H9 (cell line): ENCODE data around the gene PIN1. TPM values are rescaled to one million over a fixed set of nuclear protein-coding genes. Genes with fewer than 3 reads are reported as not detected.

ENCODE experiments used
- DNase-seq: peaks from one replicate; pipeline ENCODE4 v3.0.0-alpha.2; 2017
- H2AFZ ChIP-seq: one replicate; pipeline ENCODE4 v1.6.1; 2013; ENCODE audit warnings: mild to moderate bottlenecking, low read length, control low read depth, moderate library complexity
- H2AK5ac ChIP-seq: 2 replicates; pipeline ENCODE4 v1.6.1; 2013; ENCODE audit warnings: low read length, control low read depth, mixed read lengths; ENCODE audit not compliant: insufficient read length
- H2BK120ac ChIP-seq: one replicate; pipeline ENCODE4 v1.6.1; 2013; ENCODE audit warnings: low read depth, mild to moderate bottlenecking, low read length, control low read depth, inconsistent platforms; ENCODE audit not compliant: poor library complexity, severe bottlenecking
- H2BK12ac ChIP-seq: 2 replicates; pipeline ENCODE4 v1.6.1; 2013; ENCODE audit warnings: low read length, control low read depth, mixed read lengths, low read depth; ENCODE audit not compliant: insufficient read length
- H2BK15ac ChIP-seq: 2 replicates; pipeline ENCODE4 v1.6.1; 2013; ENCODE audit warnings: low read depth, low read length, control low read depth
- H2BK20ac ChIP-seq: one replicate; pipeline ENCODE4 v1.6.1; 2013; ENCODE audit warnings: low read depth, mild to moderate bottlenecking, low read length, control low read depth, inconsistent platforms; ENCODE audit not compliant: poor library complexity, severe bottlenecking
- H2BK5ac ChIP-seq: 2 replicates; pipeline ENCODE4 v1.6.1; 2013; ENCODE audit warnings: low read length, control low read depth, mixed read lengths; ENCODE audit not compliant: insufficient read length
- H3K14ac ChIP-seq: 2 replicates; pipeline ENCODE4 v1.6.1; 2013; ENCODE audit warnings: low read length, control low read depth; ENCODE audit not compliant: insufficient read depth
- H3K18ac ChIP-seq: 2 replicates; pipeline ENCODE4 v1.6.1; 2013; ENCODE audit warnings: low read depth, mild to moderate bottlenecking, mixed read lengths, low read length, control low read depth; ENCODE audit not compliant: insufficient read length
- H3K23ac ChIP-seq: 2 replicates; pipeline ENCODE4 v1.6.1; 2013; ENCODE audit warnings: low read length, control low read depth, mixed read lengths, low read depth; ENCODE audit not compliant: insufficient read length
- H3K23me2 ChIP-seq: 2 replicates; pipeline ENCODE4 v1.6.1; 2013; ENCODE audit warnings: low read depth, mild to moderate bottlenecking, mixed read lengths, low read length, control low read depth; ENCODE audit not compliant: insufficient read length, poor library complexity, severe bottlenecking
- H3K27ac ChIP-seq: 2 replicates; pipeline ENCODE4 v1.5.1; 2013; ENCODE audit warnings: low read length, control low read depth, mixed read lengths, low read depth; ENCODE audit not compliant: insufficient read length
- H3K27me3 ChIP-seq: 2 replicates; pipeline ENCODE4 v1.6.1; 2013; ENCODE audit warnings: low read length, control low read depth, inconsistent platforms; ENCODE audit not compliant: insufficient read depth
- H3K4ac ChIP-seq: 2 replicates; pipeline ENCODE4 v1.6.1; 2013; ENCODE audit warnings: low read depth, mild to moderate bottlenecking, control low read depth, inconsistent platforms, low read length, moderate library complexity
- H3K4me1 ChIP-seq: 2 replicates; pipeline ENCODE4 v1.6.1; 2013; ENCODE audit warnings: low read length, control low read depth, inconsistent platforms; ENCODE audit not compliant: insufficient read depth
- H3K4me2 ChIP-seq: 2 replicates; pipeline ENCODE4 v1.6.1; 2013; ENCODE audit warnings: low read length, control low read depth, mixed read lengths; ENCODE audit not compliant: insufficient read length, insufficient read depth
- H3K56ac ChIP-seq: 2 replicates; pipeline ENCODE4 v1.6.1; 2013; ENCODE audit warnings: low read depth, mild to moderate bottlenecking, mixed read lengths, low read length, control low read depth; ENCODE audit not compliant: insufficient read length
- H3K79me1 ChIP-seq: 2 replicates; pipeline ENCODE4 v1.6.1; 2013; ENCODE audit warnings: low read depth, mild to moderate bottlenecking, moderate library complexity, low read length, control low read depth, inconsistent platforms; ENCODE audit not compliant: insufficient read depth, poor library complexity, severe bottlenecking
- H3K79me2 ChIP-seq: 2 replicates; pipeline ENCODE4 v1.6.1; 2013; ENCODE audit warnings: low read length, control low read depth, inconsistent platforms; ENCODE audit not compliant: insufficient read depth
- H3K9ac ChIP-seq: 2 replicates; pipeline ENCODE4 v1.6.1; 2013; ENCODE audit warnings: low read length, control low read depth, mixed read lengths; ENCODE audit not compliant: insufficient read length; ENCODE audit errors: extremely low read depth
- H3K9me3 ChIP-seq: one replicate; pipeline ENCODE4 v1.6.1; 2013; ENCODE audit warnings: low read depth, low read length, inconsistent platforms; ENCODE audit not compliant: control insufficient read depth
- H3T11ph ChIP-seq: one replicate; pipeline ENCODE4 v1.6.1; 2013; ENCODE audit warnings: mild to moderate bottlenecking, low read length, control low read depth, inconsistent platforms
- H4K20me1 ChIP-seq: one replicate; pipeline ENCODE4 v1.6.1; 2013; ENCODE audit not compliant: control insufficient read depth, insufficient read length, insufficient read depth
- H4K5ac ChIP-seq: 2 replicates; pipeline ENCODE4 v1.6.1; 2013; ENCODE audit warnings: low read depth, mild to moderate bottlenecking, mixed read lengths, low read length, control low read depth; ENCODE audit not compliant: insufficient read length
- H4K8ac ChIP-seq: replicated peaks from 2 replicates; pipeline ENCODE4 v1.6.1; 2013; ENCODE audit warnings: low read length, control low read depth, mixed read lengths, low read depth; ENCODE audit not compliant: insufficient read length
- H4K91ac ChIP-seq: 2 replicates; pipeline ENCODE4 v1.6.1; 2013; ENCODE audit warnings: low read depth, mild to moderate bottlenecking, moderate library complexity, mixed read lengths, low read length, control low read depth; ENCODE audit not compliant: insufficient read length
- H3K27ac Mint-ChIP-seq, 3 experiments: 2 replicates in 2 of 3; 3 replicates in 1 of 3; pipeline ENCODE4 v1.8.0; 2020 to 2021; ENCODE audit warnings: mixed read lengths in 3 of 3, mild to moderate bottlenecking in 1 of 3, moderate library complexity in 1 of 3
- H3K27me3 Mint-ChIP-seq: 2 replicates; pipeline ENCODE4 v1.8.0; 2021; ENCODE audit warnings: low read depth, mild to moderate bottlenecking, moderate library complexity, mixed read lengths
- H3K36me3 Mint-ChIP-seq, 3 experiments: 2 replicates in 2 of 3; 3 replicates in 1 of 3; pipeline ENCODE4 v1.8.0; 2020 to 2021; ENCODE audit warnings: low read depth in 3 of 3, mixed read lengths in 3 of 3; ENCODE audit not compliant: insufficient read depth in 1 of 3
- H3K4me1 Mint-ChIP-seq, 2 experiments: 2 replicates each; pipeline ENCODE4 v1.8.0; 2020; ENCODE audit warnings: mixed read lengths in 2 of 2
- H3K4me3 Mint-ChIP-seq, 2 experiments: 2 replicates in 1 of 2; 3 replicates in 1 of 2; pipeline ENCODE4 v1.8.0; 2020 to 2021; ENCODE audit warnings: mild to moderate bottlenecking in 2 of 2, mixed read lengths in 2 of 2, moderate library complexity in 1 of 2
- H3K9me3 Mint-ChIP-seq, 2 experiments: 2 replicates in 1 of 2; 3 replicates in 1 of 2; pipeline ENCODE4 v1.8.0; 2020; ENCODE audit warnings: mild to moderate bottlenecking in 2 of 2, mixed read lengths in 2 of 2, moderate library complexity in 1 of 2
- CTCF ChIP-seq: fragments of 200-600 bp; sonication (generic); conservative IDR thresholded peaks from 3 replicates; pipeline ENCODE4 v1.8.0; 2021; ENCODE audit warnings: antibody characterized with exemption, mild to moderate bottlenecking
- WGBS: extraction: QIAGEN DNeasy Blood & Tissue Kit; methylation state at CpG from one replicate; pipeline ENCODE4 v1.1.7; 2013; ENCODE audit warnings: missing lambda C conversion rate, low lambda C conversion rate, mixed read lengths; ENCODE audit not compliant: insufficient read length; ENCODE audit errors: extremely low coverage; 5-methylcytosine and 5-hydroxymethylcytosine counted together
- total RNA-seq: library from RNA; stranded (reverse); gene quantifications from 2 replicates; pipeline ENCODE4 v1.2.1, GENCODE V29; 2021

The PIN1 gene
- total RNA-seq, 1 experiment from 2014 or later, result 110 TPM

DNA sequence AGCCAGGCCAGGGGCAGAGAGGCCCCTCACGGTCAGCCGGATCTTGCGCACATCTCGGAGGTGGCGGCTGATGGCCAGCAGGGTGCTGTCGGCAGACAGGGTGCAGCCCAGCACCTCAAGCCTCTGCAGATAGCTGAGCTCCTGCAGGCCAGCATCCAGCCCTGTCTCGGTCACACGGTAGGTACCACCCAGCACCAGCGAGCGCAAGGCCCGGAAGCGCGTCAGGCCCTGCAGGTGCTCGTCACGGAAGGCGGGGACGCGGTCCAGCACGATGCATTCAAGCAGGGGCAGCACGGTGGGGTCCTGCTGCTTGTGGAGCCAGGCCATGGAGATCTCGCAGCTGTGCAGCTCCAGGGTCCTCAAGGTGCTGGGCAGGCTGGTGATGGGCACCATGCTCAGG, 24.0 kb upstream of the PIN1 start:
- no peak overlapping the region for H3K18ac ChIP-seq
- H3K4me2 ChIP-seq, result no peak overlapping the region
- peaks cover 3% of the 10 kb centered on the region for H3K79me1 ChIP-seq
- H2BK120ac ChIP-seq, result no peak overlapping the region
- H4K91ac ChIP-seq, result no peak overlapping the region
- no peaks in the 10 kb centered on the region for H3K4me1 ChIP-seq
- Mint-ChIP-seq H3K27ac (no peak overlapping the region), H3K9me3 (peaks cover 8 to 10% of the 10 kb centered on the region in 2 experiments), H3K4me1 (no peaks in the 10 kb centered on the region), H3K36me3 (peaks cover 31 to 59% (median 46%) of the 10 kb centered on the region in 3 experiments), H3K4me3 (no peak overlapping the region), H3K27me3 (no peaks in the 10 kb centered on the region)
- H2BK20ac ChIP-seq, result no peak overlapping the region
- H3K4ac ChIP-seq, result no peak overlapping the region
- H3K27ac ChIP-seq, result no peak overlapping the region
- H3K9ac ChIP-seq, result no peak overlapping the region
- WGBS, result no CpG with 5 or more reads among the region's 21 CpGs
- no peak overlapping the region for H3K56ac ChIP-seq
- H4K5ac ChIP-seq, result no peak overlapping the region
- H3T11ph ChIP-seq, result no peak overlapping the region
- no peaks in the 10 kb centered on the region; the same call in 1 of the 2 replicates for H3K79me2 ChIP-seq
- H4K20me1 ChIP-seq, result no peaks in the 10 kb centered on the region
- H3K23ac ChIP-seq, result no peak overlapping the region
- no peak for TF ChIP-seq CTCF
- H3K14ac ChIP-seq, result no peak overlapping the region
- DNase-seq, result no peak
- H2BK15ac ChIP-seq, result no peak overlapping the region
- H2AFZ ChIP-seq, result no peak overlapping the region
- no peak overlapping the region for H2BK12ac ChIP-seq
- no peaks in the 10 kb centered on the region for H3K27me3 ChIP-seq
- H3K23me2 ChIP-seq, result no peaks in the 10 kb centered on the region
- no peaks in the 10 kb centered on the region for H3K9me3 ChIP-seq
- no peak overlapping the region for H2BK5ac ChIP-seq
- H2AK5ac ChIP-seq, result no peak overlapping the region
- no peak overlapping the region for H4K8ac ChIP-seq
